ENCODE results near the gene FANCC.

Gene FANCC

GRCh38 chr9:95202076-95202681 lies 115.3 kb downstream of the FANCC start:
- H3K4me1 ChIP-seq (ENCODE audit: insufficient read depth, low read length), result no peaks in the 10 kb centered on the region
- ATAC-seq (ENCODE audit: insufficient read depth, low read depth), result no peak
- H3K4me2 ChIP-seq (ENCODE audit: insufficient read depth, low read length), result no peak overlapping the region
- H3K36me3 ChIP-seq (ENCODE audit: insufficient read depth, low read length), result no peaks in the 10 kb centered on the region
- H3K4me3 ChIP-seq (ENCODE audit: low read depth in 1 of 2, low read length in 2 of 2), result no peak overlapping the region
- H3K9ac ChIP-seq (ENCODE audit: low read depth, low read length), result no peak overlapping the region
- no peak overlapping the region for H3K27ac ChIP-seq (ENCODE audit: low read length)
- no peaks in the 10 kb centered on the region for H3K79me2 ChIP-seq (ENCODE audit: insufficient read depth, low read length)
- no peak for TF ChIP-seq CTCF (IDR thresholded peaks at IDR 0.05; ENCODE audit: borderline replicate concordance, extremely low read depth, low read length, poor library complexity, severe bottlenecking)
- no peak for TF ChIP-seq EZH2 (IDR thresholded peaks at IDR 0.05; ENCODE audit: borderline replicate concordance, low read depth, low read length, severe bottlenecking)
- H2AFZ ChIP-seq (ENCODE audit: low read depth, low read length), result no peak overlapping the region
- DNase-seq, result no peak
- H3K9me3 ChIP-seq (ENCODE audit: insufficient read depth, low read length, severe bottlenecking), result no peaks in the 10 kb centered on the region
- no peaks in the 10 kb centered on the region for H3K27me3 ChIP-seq (ENCODE audit: insufficient read depth, low read length, poor library complexity)
- no peaks in the 10 kb centered on the region; the same call in 1 of the 2 replicates for H4K20me1 ChIP-seq (ENCODE audit: insufficient read depth, low read length)

GRCh38 chr9:95201206-95201605 lies 116.3 kb downstream of the FANCC start:
- Histone ChIP-seq H3K4me1 (ENCODE audit: insufficient read depth, low read length) (no peaks in the 10 kb centered on the region), H3K9me3 (ENCODE audit: insufficient read depth, low read length, severe bottlenecking) (no peaks in the 10 kb centered on the region), H3K4me2 (ENCODE audit: insufficient read depth, low read length) (no peak overlapping the region), H3K79me2 (ENCODE audit: insufficient read depth, low read length) (no peaks in the 10 kb centered on the region), H3K4me3 (ENCODE audit: low read depth in 1 of 2, low read length in 2 of 2) (no peak overlapping the region), H2AFZ (ENCODE audit: low read depth, low read length) (no peak overlapping the region), H3K9ac (ENCODE audit: low read depth, low read length) (no peak overlapping the region), H3K36me3 (ENCODE audit: insufficient read depth, low read length) (no peaks in the 10 kb centered on the region), H4K20me1 (ENCODE audit: insufficient read depth, low read length) (no peaks in the 10 kb centered on the region; the same call in 1 of the 2 replicates), H3K27me3 (ENCODE audit: insufficient read depth, low read length, poor library complexity) (no peaks in the 10 kb centered on the region), H3K27ac (ENCODE audit: low read length) (no peak overlapping the region)
- TF ChIP-seq EZH2 (IDR thresholded peaks at IDR 0.05; ENCODE audit: borderline replicate concordance, low read depth, low read length, severe bottlenecking) (no peak), CTCF (IDR thresholded peaks at IDR 0.05; ENCODE audit: borderline replicate concordance, extremely low read depth, low read length, poor library complexity, severe bottlenecking) (no peak)
- ATAC-seq (ENCODE audit: insufficient read depth, low read depth) (no peak), DNase-seq (no peak)

- Histone ChIP-seq H2AFZ (ENCODE audit: low read depth, low read length) (no peak overlapping the region), H3K36me3 (ENCODE audit: insufficient read depth, low read length) (no peaks in the 10 kb centered on the region), H3K27ac (ENCODE audit: low read length) (no peak overlapping the region), H3K4me2 (ENCODE audit: insufficient read depth, low read length) (no peak overlapping the region), H3K4me1 (ENCODE audit: insufficient read depth, low read length) (no peaks in the 10 kb centered on the region), H4K20me1 (ENCODE audit: insufficient read depth, low read length) (no peaks in the 10 kb centered on the region; the same call in 1 of the 2 replicates), H3K9me3 (ENCODE audit: insufficient read depth, low read length, severe bottlenecking) (no peaks in the 10 kb centered on the region), H3K79me2 (ENCODE audit: insufficient read depth, low read length) (no peaks in the 10 kb centered on the region), H3K9ac (ENCODE audit: low read depth, low read length) (no peak overlapping the region), H3K27me3 (ENCODE audit: insufficient read depth, low read length, poor library complexity) (no peaks in the 10 kb centered on the region), H3K4me3 (ENCODE audit: low read depth in 1 of 2, low read length in 2 of 2) (no peak overlapping the region)
- DNase-seq, result no peak
- ATAC-seq (ENCODE audit: insufficient read depth, low read depth), result no peak
- TF ChIP-seq EZH2 (IDR thresholded peaks at IDR 0.05; ENCODE audit: borderline replicate concordance, low read depth, low read length, severe bottlenecking) (no peak), CTCF (IDR thresholded peaks at IDR 0.05; ENCODE audit: borderline replicate concordance, extremely low read depth, low read length, poor library complexity, severe bottlenecking) (no peak)
These were observed 119.7 kb downstream of the FANCC start for GRCh38 chr9:95197692-95198271.

Data from DND-41 (cell line).